Stimulated activated CD4-positive, alpha-beta T cell treated with anti-CD3 and anti-CD28 coated beads, TNF-alpha, amount 100 ng/mL, for 48 hours (primary cell): Measurements from ENCODE around the gene GLI2.

ENCODE experiments used
- DNase-seq, 3 donors: peaks; one replicate each; pipeline ENCODE4 v3.0.0-alpha.2; 2020; ENCODE audit warnings: low read depth in 3 of 3

GLI2 gene

GRCh38 chr2:120735746-120736170 lies at the start of gene GLI2:
TSS of gene GLI2 (plus strand) at chr2:120735868. CDS start at chr2:120797321, 61,453 bp downstream.
- DNase-seq = peak; percentile 4 to 21 (median 20)

GRCh38 chr2:120685974-120686297 lies 49.7 kb upstream of the GLI2 start:
- no peak for DNase-seq

GRCh38 chr2:120686511-120687168 lies 49.0 kb upstream of the GLI2 start:
- no peak for DNase-seq

GRCh38 chr2:120687210-120687609 lies 48.5 kb upstream of the GLI2 start:
- DNase-seq = no peak

- no peak for DNase-seq
Measured at GRCh38 chr2:120690521-120690920, 45.1 kb upstream of the GLI2 start.

GRCh38 chr2:120691410-120691809 lies 44.3 kb upstream of the GLI2 start:
- DNase-seq = no peak

- no peak for DNase-seq
Measured at GRCh38 chr2:120692691-120693090, 43.0 kb upstream of the GLI2 start.

GRCh38 chr2:120693121-120693520 lies 42.5 kb upstream of the GLI2 start:
- no peak for DNase-seq

GRCh38 chr2:120694034-120694433 lies 41.6 kb upstream of the GLI2 start:
- no peak for DNase-seq

GRCh38 chr2:120697471-120697870 lies 38.2 kb upstream of the GLI2 start:
- no peak for DNase-seq

- DNase-seq = no peak
Measured at GRCh38 chr2:120699292-120699691, 36.4 kb upstream of the GLI2 start.

- DNase-seq = no peak
Measured at GRCh38 chr2:120700659-120701058, 35.0 kb upstream of the GLI2 start.

GRCh38 chr2:120701096-120701495 lies 34.6 kb upstream of the GLI2 start:
- DNase-seq = no peak

GRCh38 chr2:120701499-120701898 lies 34.2 kb upstream of the GLI2 start:
- DNase-seq = no peak

GRCh38 chr2:120702061-120702460 lies 33.6 kb upstream of the GLI2 start:
- no peak for DNase-seq

- DNase-seq = no peak
Measured at GRCh38 chr2:120702801-120703200, 32.9 kb upstream of the GLI2 start.

GRCh38 chr2:120703330-120703994 lies 32.2 kb upstream of the GLI2 start:
- DNase-seq = no peak

GRCh38 chr2:120704696-120705095 lies 31.0 kb upstream of the GLI2 start:
- DNase-seq = no peak

- DNase-seq = no peak
Measured at GRCh38 chr2:120707816-120708215, 27.9 kb upstream of the GLI2 start.

- DNase-seq = no peak
Measured at GRCh38 chr2:120708944-120709607, 26.6 kb upstream of the GLI2 start.

- no peak for DNase-seq
Measured at GRCh38 chr2:120709608-120710041, 26.0 kb upstream of the GLI2 start.

GRCh38 chr2:120710256-120710655 lies 25.4 kb upstream of the GLI2 start:
- no peak for DNase-seq

GRCh38 chr2:120711694-120712093 lies 24.0 kb upstream of the GLI2 start:
- no peak for DNase-seq
